ENCODE data around the gene GET4. TPM values are rescaled to one million over a fixed set of nuclear protein-coding genes. Genes with fewer than 3 reads are reported as not detected.

Gene GET4
- total and polyA plus RNA-seq, 2 donors from 2014 or later = 44.8 to 80.8 TPM

GRCh38 chr7:891805-892204 is 15.5 kb downstream of the GET4 start:
- FAIRE-seq (no peak), DNase-seq (peak in 1 of 5 donors; percentile 73)
- no peak overlapping the region for H3K4me3 ChIP-seq (ENCODE audit: low read length in 3 of 3)
- no peaks in the 10 kb centered on the region for H3K9me3 ChIP-seq (ENCODE audit: control insufficient read depth in 2 of 3, insufficient read depth in 1 of 3, low read length in 3 of 3)
- TF ChIP-seq CTCF (IDR thresholded peaks at IDR 0.05; ENCODE audit: borderline replicate concordance, extremely low read depth, insufficient read depth) = no peak
- peaks cover 0 to 22% (median 22%) of the 10 kb centered on the region in 3 donors for H3K36me3 ChIP-seq (ENCODE audit: control insufficient read depth in 2 of 3, insufficient read depth in 3 of 3, low read length in 3 of 3)
- intact Hi-C loops (cut with DNase I) = no loop called here
- H3K27me3 ChIP-seq (ENCODE audit: control insufficient read depth, insufficient read depth, low read length) = no peaks in the 10 kb centered on the region
- no peak overlapping the region for H3K9ac ChIP-seq (ENCODE audit: low read length in 3 of 3)
- H3K27ac ChIP-seq (ENCODE audit: low read depth in 2 of 2, low read length in 2 of 2) = no peak overlapping the region
- peaks cover 0 to 10% (median 0%) of the 10 kb centered on the region in 3 donors for H3K4me1 ChIP-seq (ENCODE audit: control insufficient read depth in 2 of 3, insufficient read depth in 2 of 3, low read depth in 1 of 3, low read length in 3 of 3)

- FAIRE-seq (no peak), DNase-seq (peak in 1 of 5 donors; percentile 44)
- Histone ChIP-seq H3K27ac (ENCODE audit: low read depth in 2 of 2, low read length in 2 of 2) (no peak overlapping the region), H3K9ac (ENCODE audit: low read length in 3 of 3) (no peak overlapping the region), H3K4me1 (ENCODE audit: control insufficient read depth in 2 of 3, insufficient read depth in 2 of 3, low read depth in 1 of 3, low read length in 3 of 3) (peaks cover 0 to 4% (median 0%) of the 10 kb centered on the region in 3 donors), H3K27me3 (ENCODE audit: control insufficient read depth, insufficient read depth, low read length) (no peaks in the 10 kb centered on the region), H3K9me3 (ENCODE audit: control insufficient read depth in 2 of 3, insufficient read depth in 1 of 3, low read length in 3 of 3) (no peaks in the 10 kb centered on the region), H3K4me3 (ENCODE audit: low read length in 3 of 3) (no peak overlapping the region), H3K36me3 (ENCODE audit: control insufficient read depth in 2 of 3, insufficient read depth in 3 of 3, low read length in 3 of 3) (peaks cover 0 to 22% (median 17%) of the 10 kb centered on the region in 3 donors)
- intact Hi-C loops (cut with DNase I) = no loop called here
- TF ChIP-seq CTCF (IDR thresholded peaks at IDR 0.05; ENCODE audit: borderline replicate concordance, extremely low read depth, insufficient read depth) = no peak
Measured at GRCh38 chr7:892648-893593, 16.6 kb downstream of the GET4 start.

GRCh38 chr7:893686-894085 is 17.3 kb downstream of the GET4 start:
- H3K4me3 ChIP-seq (ENCODE audit: low read length in 3 of 3) = no peak overlapping the region
- H3K27ac ChIP-seq (ENCODE audit: low read depth in 2 of 2, low read length in 2 of 2) = no peak overlapping the region
- FAIRE-seq (no peak), DNase-seq (peak in 1 of 5 donors; percentile 78)
- intact Hi-C loops (cut with DNase I) = no loop called here
- no peaks in the 10 kb centered on the region for H3K4me1 ChIP-seq (ENCODE audit: control insufficient read depth in 2 of 3, insufficient read depth in 2 of 3, low read depth in 1 of 3, low read length in 3 of 3)
- H3K27me3 ChIP-seq (ENCODE audit: control insufficient read depth, insufficient read depth, low read length) = no peaks in the 10 kb centered on the region
- H3K9ac ChIP-seq (ENCODE audit: low read length in 3 of 3) = no peak overlapping the region
- no peak for TF ChIP-seq CTCF (IDR thresholded peaks at IDR 0.05; ENCODE audit: borderline replicate concordance, extremely low read depth, insufficient read depth)
- peaks cover 0 to 20% (median 14%) of the 10 kb centered on the region in 3 donors for H3K36me3 ChIP-seq (ENCODE audit: control insufficient read depth in 2 of 3, insufficient read depth in 3 of 3, low read length in 3 of 3)
- no peaks in the 10 kb centered on the region for H3K9me3 ChIP-seq (ENCODE audit: control insufficient read depth in 2 of 3, insufficient read depth in 1 of 3, low read length in 3 of 3)

Data from kidney (tissue), 14 donors.